Endothelial cell of coronary artery (primary cell): ENCODE data around the gene KLK8. TPM values are rescaled to one million over a fixed set of nuclear protein-coding genes. Genes with fewer than 3 reads are reported as not detected.

Experiments used
- total RNA-seq: library from RNA; depleted of rRNA; stranded (reverse); fragments of >200 nt; gene quantifications from 2 replicates; pipeline ENCODE4 v1.2.3, GENCODE V29; 2014

The KLK8 gene
- total RNA-seq: not detected in 2 replicates

DNA sequence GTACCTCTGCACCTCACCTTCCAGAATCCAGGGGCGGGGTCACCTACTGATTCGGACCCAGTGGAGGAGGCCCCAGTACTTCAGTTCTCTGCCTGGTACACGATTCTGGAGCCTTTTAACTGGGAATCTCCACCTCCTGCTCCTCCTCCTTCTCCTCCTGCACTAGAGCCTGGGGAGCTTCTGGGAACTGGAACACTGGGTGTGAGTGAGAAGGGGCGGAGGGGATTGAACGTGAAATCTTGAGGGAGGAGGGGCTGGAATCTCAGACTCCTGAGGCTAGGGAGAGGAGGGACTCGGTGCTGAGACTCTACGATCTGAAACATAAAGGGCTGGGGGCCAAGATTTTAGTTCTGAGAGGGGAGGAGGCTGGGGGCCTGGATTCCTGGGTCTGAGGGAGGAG, at the start of gene KLK8:
Gene KLK8 (minus strand): TSS at position 90 of the 400 bp plus-strand sequence. CDS start 437 bp downstream, outside the sequence.

DNA sequence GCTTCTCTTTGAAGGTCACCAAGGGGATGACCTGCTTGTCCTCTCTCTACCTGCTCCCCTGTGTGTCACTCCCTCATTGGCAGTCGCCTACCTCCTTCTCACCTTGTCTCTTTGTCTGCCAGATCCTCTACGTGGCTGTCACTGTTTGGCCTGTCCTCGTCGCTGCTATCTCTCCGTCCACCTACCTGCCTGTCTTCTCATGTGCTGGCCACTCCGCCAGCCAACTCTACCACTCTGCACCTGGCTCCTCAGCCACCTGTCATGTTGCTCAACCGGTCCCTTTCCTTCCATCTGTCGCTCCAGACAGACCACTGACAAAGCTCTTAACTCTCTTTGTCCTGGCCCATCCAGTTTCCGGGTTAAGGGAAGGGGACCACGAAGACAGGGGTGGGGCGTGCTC, 33.3 kb upstream of the KLK8 start, which contains the start of gene KLK12:
Gene KLK12 (minus strand): TSS at position 299 of the 400 bp plus-strand sequence. CDS start 381 bp downstream, outside the sequence.

GRCh38 chr19:51026554-51026831, 25.1 kb upstream of the KLK8 start, which contains the start of gene KLK11:
Gene KLK11, minus strand, starts transcription at chr19:51026616. Its CDS starts 985 bp downstream, at chr19:51025631.

DNA sequence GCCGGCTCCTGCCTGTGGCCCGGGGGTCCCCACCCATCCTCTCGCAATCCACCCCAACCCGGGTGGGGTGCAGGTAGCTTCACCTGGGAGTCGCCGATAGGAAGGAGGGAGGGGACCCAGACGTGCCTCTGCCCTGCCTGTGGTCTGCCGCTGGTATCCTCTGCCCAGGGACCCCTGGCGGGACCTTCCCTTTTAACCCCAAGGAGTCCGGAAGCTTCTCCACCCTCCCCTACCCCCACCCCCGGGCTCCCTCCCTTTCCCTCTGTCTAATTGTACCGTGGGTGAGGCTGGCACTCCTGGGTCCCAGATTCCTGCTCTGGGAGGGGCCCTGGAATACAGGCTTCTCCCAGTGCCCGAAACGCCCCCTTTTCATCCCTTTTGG, 18.1 kb upstream of the KLK8 start, which contains the start of gene KLK10:
Gene KLK10 (minus strand): TSS at position 166 of the 382 bp plus-strand sequence. CDS start 579 bp downstream, outside the sequence.

GRCh38 chr19:50983625-50984292, 17.6 kb downstream of the KLK8 start, which contains the start of gene KLK7:
Gene KLK7, minus strand, starts transcription at chr19:50983917. Its CDS starts 1,518 bp downstream, at chr19:50982399.

GRCh38 chr19:50969413-50969760, 32.0 kb downstream of the KLK8 start, which contains the start of gene KLK6:
Gene KLK6, minus strand, starts transcription at chr19:50969591. Its CDS starts 1,487 bp downstream, at chr19:50968104.

GRCh38 chr19:50952910-50953309, 48.5 kb downstream of the KLK8 start, which contains the start of gene KLK5:
Gene KLK5, minus strand, starts transcription at chr19:50953038. Its CDS starts 381 bp downstream, at chr19:50952657.

Other genes with a start within 250 kb of the KLK8 start
- not detected in 2 replicates for gene GPR32, start 231.1 kb downstream of the KLK8 start, total RNA-seq
- not detected in 2 replicates for gene ACP4, start 211.2 kb downstream of the KLK8 start, total RNA-seq
- not detected in 2 replicates for gene KLK1, start 177.8 kb downstream of the KLK8 start, total RNA-seq
- gene KLK15, start 168.0 kb downstream of the KLK8 start, total RNA-seq: 0.09 TPM in 1 of 2 replicates, not detected in the other
- gene KLK3, start 146.7 kb downstream of the KLK8 start, total RNA-seq: not detected in 2 replicates
- gene KLK2, start 128.2 kb downstream of the KLK8 start, total RNA-seq: not detected in 2 replicates
- not detected in 2 replicates for gene KLK4, start 90.2 kb downstream of the KLK8 start, total RNA-seq
- not detected in 2 replicates for gene KLK5, start 48.6 kb downstream of the KLK8 start, total RNA-seq
- gene KLK6, start 32.0 kb downstream of the KLK8 start, total RNA-seq: 0.09 TPM in 1 of 2 replicates, not detected in the other
- gene KLK7, start 17.7 kb downstream of the KLK8 start, total RNA-seq: not detected in 2 replicates
- gene KLK10, start 18.1 kb upstream of the KLK8 start, total RNA-seq: under 0.01 TPM in 1 of 2 replicates, not detected in the other
- gene KLK11, start 25.0 kb upstream of the KLK8 start, total RNA-seq: not detected in 2 replicates
- not detected in 2 replicates for gene KLK12, start 33.4 kb upstream of the KLK8 start, total RNA-seq
- gene KLK13, start 63.5 kb upstream of the KLK8 start, total RNA-seq: not detected in 2 replicates
- gene KLK14, start 81.3 kb upstream of the KLK8 start, total RNA-seq: 0.19 TPM in 1 of 2 replicates, not detected in the other
- 5.8 and 7.3 TPM in 2 replicates for gene CTU1, start 106.8 kb upstream of the KLK8 start, total RNA-seq
- 0.09 TPM in 1 of 2 replicates, not detected in the other for gene SIGLEC9, start 123.3 kb upstream of the KLK8 start, total RNA-seq
- gene SIGLEC7, start 140.7 kb upstream of the KLK8 start, total RNA-seq: under 0.01 TPM in 1 of 2 replicates, not detected in the other
- gene CD33, start 223.5 kb upstream of the KLK8 start, total RNA-seq: not detected in 2 replicates
- not detected in 2 replicates for gene SIGLECL1, start 249.5 kb upstream of the KLK8 start, total RNA-seq